K562 (cell line): ENCODE results near the gene CARMIL3. TPM values are rescaled to one million over a fixed set of nuclear protein-coding genes. Genes with fewer than 3 reads are reported as not detected.

Experiments used
- ATAC-seq: fragments of 200-7000 bp; cut with Tn5 transposase; 3 replicates; pipeline ENCODE4 v1.9.1; 2020; ENCODE audit warnings: moderate library complexity
- BruUV-seq: library from RNA; stranded (reverse); fragments of 400-500 nt; replicated peaks from 2 replicates; lab custom pipeline; 2021; lab: Mats Ljungman, UMichigan
- CTCF ChIA-PET: fragments of 300-600 bp; formaldehyde crosslinking; extraction: SDS; loops from one replicate; lab custom pipeline; 2021; ENCODE audit warnings: low intra/inter-chr PET ratio; lab: Yijun Ruan, JAX
- POLR2A ChIA-PET: fragments of 300-600, 350-650 bp; sonication (Branson Sonifier 250); formaldehyde crosslinking; extraction: SDS; loops from one replicate; lab custom pipeline; 2021; ENCODE audit warnings: antibody characterized with exemption, inconsistent platforms; lab: Yijun Ruan, JAX
- DNase-seq, 4 experiments: peaks; one replicate each; pipeline versions ENCODE4 v3.0.0 to v3.0.0-alpha.2; 2011 to 2018; ENCODE audit warnings: low spot score in 3 of 4, mixed read lengths in 3 of 4; ENCODE audit errors: extremely low read depth in 1 of 4
- FAIRE-seq: peaks from 2 replicates; lab custom pipeline; 2011; peaks lifted over from hg19 to GRCh38; lab: Jason Lieb, UNC
- H2AFZ ChIP-seq: 2 replicates; pipeline ENCODE4 v1.6.0; 2011; ENCODE audit warnings: low read depth, low read length, control low read depth, inconsistent platforms
- H3K27ac ChIP-seq: fragments of 200-600 bp; 3 replicates; pipeline ENCODE4 v1.8.0; 2011; ENCODE audit warnings: low read depth, mild to moderate bottlenecking, control low read depth, inconsistent platforms, low read length, moderate library complexity, mixed read lengths; ENCODE audit errors: extremely low read depth
- H3K27me3 ChIP-seq, 2 experiments: fragments of 300-600 bp in 1 of 2; 2 replicates in 1 of 2; 3 replicates in 1 of 2; pipeline versions ENCODE4 v1.6.0 to v1.8.0; 2011; ENCODE audit warnings: inconsistent platforms in 2 of 2, low read length in 2 of 2, mild to moderate bottlenecking in 1 of 2, mixed read lengths in 1 of 2, moderate library complexity in 1 of 2; ENCODE audit not compliant: control insufficient read depth in 2 of 2, insufficient read depth in 2 of 2
- H3K36me3 ChIP-seq: fragments of 300-600 bp; 3 replicates; pipeline ENCODE4 v1.8.0; 2011; ENCODE audit warnings: mild to moderate bottlenecking, low read length, inconsistent platforms; ENCODE audit not compliant: control insufficient read depth, insufficient read depth
- H3K4me1 ChIP-seq, 2 experiments: fragments of 200-600 bp in 1 of 2; replicated peaks in 1 of 2; 2 replicates in 1 of 2; 3 replicates in 1 of 2; pipeline versions ENCODE4 v1.5.1 to v1.8.0; 2011; ENCODE audit warnings: inconsistent platforms in 2 of 2, low read length in 2 of 2, mild to moderate bottlenecking in 1 of 2, mixed read lengths in 1 of 2, moderate library complexity in 1 of 2; ENCODE audit not compliant: control insufficient read depth in 2 of 2, insufficient read depth in 2 of 2
- H3K4me2 ChIP-seq: 2 replicates; pipeline ENCODE4 v1.6.1; 2011; ENCODE audit warnings: low read length, control low read depth, inconsistent platforms, mixed read lengths; ENCODE audit not compliant: insufficient read depth
- H3K4me3 ChIP-seq: fragments of 200-600 bp; sonication (generic), shearing (Covaris generic); 2 replicates; pipeline ENCODE4 v1.5.1; 2016; ENCODE audit warnings: control low read depth, inconsistent platforms
- H3K79me2 ChIP-seq: fragments of 200-600 bp; 3 replicates; pipeline ENCODE4 v1.8.0; 2011; ENCODE audit warnings: low read length, inconsistent platforms; ENCODE audit not compliant: control insufficient read depth, insufficient read depth
- H3K9ac ChIP-seq, 2 experiments: 2 replicates each; pipeline versions ENCODE4 v1.6.0 to v1.6.1; 2011; ENCODE audit warnings: low read depth in 2 of 2, low read length in 2 of 2, control low read depth in 1 of 2, inconsistent platforms in 1 of 2, mild to moderate bottlenecking in 1 of 2, mixed read lengths in 1 of 2; ENCODE audit not compliant: insufficient read depth in 1 of 2
- H3K9me1 ChIP-seq: one replicate; pipeline ENCODE4 v1.6.0; 2011; ENCODE audit warnings: inconsistent platforms, mild to moderate bottlenecking, low read length, moderate library complexity; ENCODE audit not compliant: control insufficient read depth, insufficient read depth
- H3K9me3 ChIP-seq: replicated peaks from 2 replicates; pipeline ENCODE4 v1.5.1; 2011; ENCODE audit warnings: low read depth, low read length, inconsistent platforms; ENCODE audit not compliant: control insufficient read depth, insufficient read depth
- H4K20me1 ChIP-seq: replicated peaks from 2 replicates; pipeline ENCODE4 v1.6.1; 2011; ENCODE audit warnings: low read length, inconsistent platforms, mixed read lengths; ENCODE audit not compliant: control insufficient read depth, insufficient read depth
- EHMT2 ChIP-seq: fragments of 450-650 bp; IDR thresholded peaks from 2 replicates; pipeline ENCODE4 v1.6.1; 2018; ENCODE audit warnings: antibody characterized with exemption
- MCM5 ChIP-seq: fragments of 450-650 bp; IDR thresholded peaks from 2 replicates; pipeline ENCODE4 v1.6.1; 2016; ENCODE audit warnings: low read depth
- NCOA4 ChIP-seq: fragments of 450-650 bp; IDR thresholded peaks from 2 replicates; pipeline ENCODE4 v1.6.1; 2018; ENCODE audit warnings: mild to moderate bottlenecking; ENCODE audit not compliant: partially characterized antibody
- PRMT5 ChIP-seq: sonication (generic); formaldehyde crosslinking; IDR thresholded peaks from 2 replicates; pipeline ENCODE4 v1.5.0; 2020; ENCODE audit warnings: missing genetic modification reagents
- SMAD2 ChIP-seq: fragments of 150-350 bp; IDR thresholded peaks from 2 replicates; pipeline ENCODE4 v1.6.1; 2014; ENCODE audit warnings: low read depth, mild to moderate bottlenecking, low read length
- SMARCB1 ChIP-seq: IDR thresholded peaks from 2 replicates; pipeline ENCODE4 v1.6.1; 2011; ENCODE audit warnings: improper control_type of control experiment, low read depth; ENCODE audit not compliant: insufficient read length
- ZNF766 ChIP-seq: fragments of 200-800 bp; sonication (Bioruptor generic); conservative IDR thresholded peaks from 2 replicates; pipeline ENCODE4 v1.6.1; 2016; ENCODE audit warnings: missing genetic modification characterization, missing compliant biosample characterization
- WGBS: fragments of 100-300 bp; shearing (Covaris generic); methylation state at CpG from one replicate; pipeline ENCODE4 v1.1.6; 2016; ENCODE audit warnings: low coverage, mixed read lengths; ENCODE audit not compliant: insufficient coverage; ENCODE audit errors: missing lambda C conversion rate; 5-methylcytosine and 5-hydroxymethylcytosine counted together
- in situ Hi-C: fragments of 300-500 bp; cut with MboI; formaldehyde crosslinking; loops from 4 replicates; pipeline ENCODE4 v1.15.0; 2018; ENCODE audit warnings: inconsistent platforms, mixed read lengths
- intact Hi-C: fragments of 100-400 bp; cut with micrococcal nuclease; formaldehyde crosslinking; loops from 2 replicates; pipeline ENCODE4 v1.14.2; 2022
- polyA plus RNA-seq, 8 experiments: library from polyadenylated mRNA; depleted of rRNA in 4 of 8; stranded (reverse) in 5 of 8; unstranded in 3 of 8; fragments of >200 nt; fragmentation: Nextera tagmentation in 2 of 8; fragmentation: Illumina TruSeq in 1 of 8; extraction: Ambion mirVana in 2 of 8; extraction: Trizol in 1 of 8; gene quantifications; 2 replicates each; pipeline versions ENCODE4 v1.2.1 to v1.2.3, GENCODE V29; 2011 to 2014; ENCODE audit warnings: inconsistent platforms in 1 of 8, missing spikeins in 1 of 8
- total RNA-seq, 7 experiments: library from RNA; depleted of rRNA in 6 of 7; stranded (reverse); fragments of >200 nt in 6 of 7; fragmentation: Illumina TruSeq in 2 of 7; extraction: Trizol in 2 of 7; gene quantifications; 2 replicates each; pipeline versions ENCODE4 v1.2.1 to v1.2.3, GENCODE V29; 2011 to 2021; ENCODE audit warnings: low replicate concordance in 1 of 7
- TF ChIP-seq, protein P1 (sequence below), 2 experiments: fragments of 450-650 bp in 1 of 2; sonication (generic) in 1 of 2; formaldehyde crosslinking; conservative IDR thresholded peaks; 2 replicates each; pipeline versions ENCODE4 v1.4.0 to v1.8.1; 2020 to 2022; ENCODE audit warnings: mild to moderate bottlenecking in 1 of 2, missing genetic modification reagents in 1 of 2
- TF ChIP-seq, protein P2 (sequence below): fragments of 250-450 bp; sonication (Bioruptor Pico); IDR thresholded peaks from 2 replicates; pipeline ENCODE4 v1.9.0; 2021; ENCODE audit warnings: mild to moderate bottlenecking

CARMIL3 gene
- total and polyA plus RNA-seq, 9 of the 15 experiments (the other 6 are each of a cell fraction or from before 2014, with no cell fraction given) = 0.01 to 0.11 (median 0.05) TPM; not detected in 5

DNA sequence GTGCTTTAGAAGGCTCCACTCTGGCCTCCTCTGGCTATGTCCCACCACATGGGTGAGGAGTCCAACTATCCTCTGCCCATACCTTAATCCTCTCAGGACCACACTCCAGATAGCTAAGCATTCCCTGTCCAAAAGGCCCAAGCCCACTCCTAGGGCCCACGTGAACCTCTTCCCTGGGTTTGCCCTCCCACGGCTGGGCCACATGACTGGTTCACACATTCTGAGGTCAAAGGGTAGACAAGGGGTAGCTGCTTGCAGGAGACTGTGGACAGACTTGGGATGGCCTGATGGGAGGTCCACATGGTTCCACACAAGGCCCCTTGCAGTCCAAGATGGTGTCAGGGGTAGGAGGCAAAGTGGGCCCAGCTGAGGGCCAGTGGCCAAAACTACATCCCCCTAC lies 36.3 kb downstream of the CARMIL3 start:
- ATAC-seq = no peak

More for the DNA sequence above, 36.3 kb downstream of the CARMIL3 start:
- no peaks in the 10 kb centered on the region for H4K20me1 ChIP-seq
- no peak for FAIRE-seq
- no peaks in the 10 kb centered on the region for H3K9me1 ChIP-seq
- H3K4me2 ChIP-seq = no peak overlapping the region
- no peak overlapping the region for H2AFZ ChIP-seq
- no peaks in the 10 kb centered on the region for H3K27me3 ChIP-seq
- POLR2A ChIA-PET = interaction anchor here (0.9 kb wide), 1 partner anchor 11 kb away, joined by 3 read pairs; no protein-coding TSS in a partner anchor
- in situ Hi-C loops (loop anchor here (5.0 kb wide), 1 partner anchor 76 kb away; no protein-coding TSS in a partner anchor), intact Hi-C loops (no loop called here)
- CTCF ChIA-PET = no interaction called here
- H3K9me3 ChIP-seq = no peaks in the 10 kb centered on the region
- H3K79me2 ChIP-seq = no peaks in the 10 kb centered on the region
- H3K4me3 ChIP-seq = no peak overlapping the region
- WGBS = 40% methylated on average over 2 of the region's 2 CpGs
- H3K9ac ChIP-seq = no peak overlapping the region
- TF ChIP-seq, protein P1, sequence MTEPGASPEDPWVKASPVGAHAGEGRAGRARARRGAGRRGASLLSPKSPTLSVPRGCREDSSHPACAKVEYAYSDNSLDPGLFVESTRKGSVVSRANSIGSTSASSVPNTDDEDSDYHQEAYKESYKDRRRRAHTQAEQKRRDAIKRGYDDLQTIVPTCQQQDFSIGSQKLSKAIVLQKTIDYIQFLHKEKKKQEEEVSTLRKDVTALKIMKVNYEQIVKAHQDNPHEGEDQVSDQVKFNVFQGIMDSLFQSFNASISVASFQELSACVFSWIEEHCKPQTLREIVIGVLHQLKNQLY (CRISPR knock-in tag; conservative IDR thresholded peaks at IDR 0.05) = no peak
- no peak for TF ChIP-seq NCOA4
- no peak for TF ChIP-seq SMARCB1
- no peak for TF ChIP-seq ZNF766 (CRISPR knock-in tag)
- TF ChIP-seq PRMT5 (CRISPR knock-in tag) = no peak
- no peak for TF ChIP-seq SMAD2
- TF ChIP-seq, protein P2, sequence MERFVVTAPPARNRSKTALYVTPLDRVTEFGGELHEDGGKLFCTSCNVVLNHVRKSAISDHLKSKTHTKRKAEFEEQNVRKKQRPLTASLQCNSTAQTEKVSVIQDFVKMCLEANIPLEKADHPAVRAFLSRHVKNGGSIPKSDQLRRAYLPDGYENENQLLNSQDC (CRISPR knock-in tag) = no peak
- no peak for TF ChIP-seq MCM5
- no peak for TF ChIP-seq EHMT2
- DNase-seq = no peak
- peaks cover 0 to 5% of the 10 kb centered on the region in 2 experiments; a peak in 2 of 5 replicates for H3K4me1 ChIP-seq
- H3K36me3 ChIP-seq = no peaks in the 10 kb centered on the region
- no peak overlapping the region for H3K27ac ChIP-seq
- BruUV-seq = no TSS peak
